PC-3 (cell line): Measurements from ENCODE around the gene TRPC3.

ENCODE experiments used
- CTCF ChIP-seq: fragments of 300-600 bp; sonication (generic); conservative IDR thresholded peaks from 2 replicates; pipeline ENCODE4 v1.5.1; 2017; ENCODE audit warnings: antibody characterized with exemption, low read depth, mild to moderate bottlenecking, low read length
- EZH2 ChIP-seq: fragments of 300-600 bp; sonication (generic); IDR thresholded peaks from one replicate; pipeline ENCODE4 v1.6.1; 2017; ENCODE audit warnings: antibody characterized with exemption, mild to moderate bottlenecking, low read length; ENCODE audit not compliant: unreplicated experiment

- TF ChIP-seq EZH2 (no peak), CTCF (no peak)
These were observed 23.9 kb downstream of the TRPC3 start for GRCh38 chr4:121927948-121928347.
